Peyer's patch (tissue), 4 donors: ENCODE data around the gene FARP2.

Experiments used
- CTCF ChIP-seq, 6 experiments: fragments of 450-650 bp in 4 of 6; fragments of 200-600 bp in 2 of 6; sonication (generic) in 1 of 6; IDR thresholded peaks; one replicate each; pipeline ENCODE4 v1.5.1; 2017 to 2019; ENCODE audit warnings: antibody characterized with exemption in 6 of 6, mild to moderate bottlenecking in 3 of 6, moderate library complexity in 1 of 6
- POLR2A ChIP-seq, 2 donors: fragments of 450-650 bp; IDR thresholded peaks; one replicate each; pipeline ENCODE4 v1.5.1; 2017; ENCODE audit warnings: antibody characterized with exemption in 2 of 2, mild to moderate bottlenecking in 2 of 2, moderate library complexity in 2 of 2

GRCh38 chr2:241496904-241497877 is 141.1 kb downstream of the FARP2 start:
- TF ChIP-seq POLR2A (IDR thresholded peaks at IDR 0.05) (peak in 1 of 2 donors; percentile 21), CTCF (IDR thresholded peaks at IDR 0.05) (no peak)
